SK-N-SH (cell line): ENCODE measurements around the gene NYNRIN. TPM values are rescaled to one million over a fixed set of nuclear protein-coding genes. Genes with fewer than 3 reads are reported as not detected.

ENCODE experiments used
- CTCF ChIA-PET: fragments of 300-600, 350-600 bp; formaldehyde crosslinking; extraction: SDS; loops from one replicate; lab custom pipeline; 2021; lab: Yijun Ruan, JAX
- POLR2A ChIA-PET: fragments of 350-600 bp; sonication (Branson Sonifier 250); formaldehyde crosslinking; extraction: SDS; loops from one replicate; lab custom pipeline; 2020; ENCODE audit warnings: antibody characterized with exemption, inconsistent platforms; lab: Yijun Ruan, JAX
- DNase-seq: peaks from one replicate; pipeline ENCODE4 v3.0.0; 2012
- H2AFZ ChIP-seq: fragments of 200-600 bp; sonication (generic); 2 replicates; pipeline ENCODE4 v1.8.1; 2016; ENCODE audit warnings: antibody characterized with exemption, mild to moderate bottlenecking, low read depth
- H3F3A ChIP-seq: fragments of 200-600 bp; sonication (generic); replicated peaks from 2 replicates; pipeline ENCODE3; 2016; ENCODE audit warnings: antibody characterized with exemption, mild to moderate bottlenecking; ENCODE audit not compliant: insufficient read depth
- H3K27ac ChIP-seq, 2 experiments: fragments of 200-500 bp in 1 of 2; fragments of 200-600 bp in 1 of 2; sonication (Bioruptor generic) in 1 of 2; sonication (generic), shearing (Covaris generic) in 1 of 2; 2 replicates each; pipeline versions ENCODE4 v1.5.1 to v1.6.1; 2014 to 2016; ENCODE audit warnings: low read depth in 2 of 2, inconsistent platforms in 1 of 2, low read length in 1 of 2, mild to moderate bottlenecking in 1 of 2, mixed read lengths in 1 of 2
- H3K27me3 ChIP-seq: fragments of 200-600 bp; sonication (generic), shearing (Covaris generic); 2 replicates; pipeline ENCODE4 v1.6.1; 2016; ENCODE audit warnings: mixed run types; ENCODE audit not compliant: insufficient read depth
- H3K36me3 ChIP-seq, 2 experiments: fragments of 200-500 bp in 1 of 2; fragments of 200-600 bp in 1 of 2; sonication (Bioruptor generic) in 1 of 2; sonication (generic) in 1 of 2; replicated peaks in 1 of 2; 2 replicates each; pipeline versions ENCODE3 to v1.5.1; 2014 to 2016; ENCODE audit warnings: low read length in 1 of 2, mild to moderate bottlenecking in 1 of 2; ENCODE audit not compliant: insufficient read depth in 2 of 2, control insufficient read depth in 1 of 2
- H3K4me1 ChIP-seq, 2 experiments: fragments of 200-500 bp in 1 of 2; fragments of 200-600 bp in 1 of 2; sonication (Bioruptor generic) in 1 of 2; sonication (generic), shearing (Covaris generic) in 1 of 2; 2 replicates each; pipeline versions ENCODE4 v1.5.1 to v1.6.1; 2014 to 2016; ENCODE audit warnings: low read depth in 1 of 2, low read length in 1 of 2, mixed run types in 1 of 2; ENCODE audit not compliant: insufficient read depth in 2 of 2, control insufficient read depth in 1 of 2
- H3K4me2 ChIP-seq: fragments of 200-600 bp; sonication (generic), shearing (Covaris generic); 2 replicates; pipeline ENCODE4 v1.6.1; 2017; ENCODE audit warnings: mixed run types
- H3K4me3 ChIP-seq, 2 experiments: fragments of 200-500 bp in 1 of 2; fragments of 200-600 bp in 1 of 2; sonication (Bioruptor generic) in 1 of 2; sonication (generic), shearing (Covaris generic) in 1 of 2; 2 replicates each; pipeline versions ENCODE4 v1.5.1 to v1.8.1; 2014 to 2016; ENCODE audit warnings: low read depth in 2 of 2, inconsistent platforms in 1 of 2, low read length in 1 of 2, mild to moderate bottlenecking in 1 of 2, mixed read lengths in 1 of 2, moderate library complexity in 1 of 2
- H3K79me2 ChIP-seq: fragments of 200-600 bp; sonication (generic); 2 replicates; pipeline ENCODE4 v1.8.1; 2017; ENCODE audit warnings: mild to moderate bottlenecking; ENCODE audit not compliant: insufficient read depth
- H3K9ac ChIP-seq: fragments of 200-600 bp; sonication (generic); 2 replicates; pipeline ENCODE4 v1.6.1; 2017; ENCODE audit warnings: mixed run types
- H3K9me2 ChIP-seq: fragments of 200-600 bp; sonication (generic); 2 replicates; pipeline ENCODE4 v1.6.1; 2017; ENCODE audit warnings: mixed run types
- H3K9me3 ChIP-seq: fragments of 200-600 bp; sonication (generic); 2 replicates; pipeline ENCODE4 v1.6.1; 2017; ENCODE audit warnings: mixed run types, mild to moderate bottlenecking, moderate library complexity
- H4K20me1 ChIP-seq: fragments of 200-600 bp; sonication (generic); 2 replicates; pipeline ENCODE4 v1.6.1; 2017; ENCODE audit warnings: mild to moderate bottlenecking, mixed run types; ENCODE audit not compliant: insufficient read depth
- CHD2 ChIP-seq: fragments of 150-350 bp; IDR thresholded peaks from 2 replicates; pipeline ENCODE4 v1.6.1; 2018; ENCODE audit warnings: low read length; ENCODE audit not compliant: partially characterized antibody
- EP300 ChIP-seq, 2 experiments: IDR thresholded peaks; 2 replicates each; pipeline versions ENCODE4 v1.4.0 to v1.6.1; 2012; ENCODE audit warnings: borderline replicate concordance in 1 of 2, low read depth in 1 of 2, low read length in 1 of 2
- FOXM1 ChIP-seq: IDR thresholded peaks from 2 replicates; pipeline ENCODE4 v1.4.0; 2012; ENCODE audit warnings: low read depth, mild to moderate bottlenecking
- JUND ChIP-seq: IDR thresholded peaks from 2 replicates; pipeline ENCODE4 v1.4.0; 2012
- MXI1 ChIP-seq: IDR thresholded peaks from 2 replicates; pipeline ENCODE4 v1.6.1; 2012; ENCODE audit warnings: mild to moderate bottlenecking, low read depth, low read length, improper control_type of control experiment
- POLR2AphosphoS5 ChIP-seq: IDR thresholded peaks from 2 replicates; pipeline ENCODE4 v1.6.1; 2012; ENCODE audit warnings: low read depth, low read length
- RAD21 ChIP-seq: IDR thresholded peaks from 2 replicates; pipeline ENCODE4 v1.6.1; 2012; ENCODE audit warnings: mild to moderate bottlenecking, low read length
- RCOR1 ChIP-seq: fragments of 150-350 bp; IDR thresholded peaks from 2 replicates; pipeline ENCODE4 v1.6.1; 2017; ENCODE audit warnings: antibody characterized with exemption, low read length
- SMC3 ChIP-seq: IDR thresholded peaks from 2 replicates; pipeline ENCODE4 v1.6.1; 2012; ENCODE audit warnings: low read depth, low read length, improper control_type of control experiment
- YY1 ChIP-seq: IDR thresholded peaks from 2 replicates; pipeline ENCODE4 v1.4.0; 2012; ENCODE audit warnings: low read depth, mild to moderate bottlenecking
- WGBS: methylation state at CpG from one replicate; pipeline ENCODE4 v1.1.6; 2017; ENCODE audit warnings: low lambda C conversion rate; 5-methylcytosine and 5-hydroxymethylcytosine counted together
- polyA plus RNA-seq, 3 experiments: library from polyadenylated mRNA; depleted of rRNA; stranded (reverse); fragments of >200 nt; gene quantifications; 2 replicates each; pipeline ENCODE4 v1.2.3, GENCODE V29; 2012
- TF ChIP-seq, protein P1 (sequence below): fragments of 200-600 bp; sonication (generic); IDR thresholded peaks from 2 replicates; pipeline ENCODE4 v1.6.1; 2017; ENCODE audit warnings: antibody characterized with exemption, mild to moderate bottlenecking, moderate library complexity
- TF ChIP-seq, protein P2 (sequence below): IDR thresholded peaks from 2 replicates; pipeline ENCODE4 v1.4.0; 2012; ENCODE audit warnings: low read depth, borderline replicate concordance

NYNRIN gene
- polyA plus RNA-seq, 1 of the 3 experiments (the other 2 are of a cell fraction), result 4.8 TPM

DNA sequence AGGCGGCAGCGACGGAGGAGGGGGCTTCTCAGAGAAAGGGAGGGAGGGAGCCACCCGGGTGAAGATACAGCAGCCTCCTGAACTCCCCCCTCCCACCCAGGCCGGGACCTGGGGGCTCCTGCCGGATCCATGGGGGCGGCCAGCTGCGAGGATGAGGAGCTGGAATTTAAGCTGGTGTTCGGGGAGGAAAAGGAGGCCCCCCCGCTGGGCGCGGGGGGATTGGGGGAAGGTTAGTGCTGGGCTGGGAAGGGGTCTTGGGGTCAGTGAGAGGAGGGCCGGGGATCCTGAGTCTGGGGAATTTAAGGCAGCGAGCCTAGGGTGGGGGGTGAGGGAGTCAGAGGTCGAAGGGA, 30.6 kb upstream of the NYNRIN start:
- 7% methylated on average over 15 of the region's 15 CpGs for whole genome bisulfite sequencing
- H4K20me1 ChIP-seq, result no peaks in the 10 kb centered on the region
- H3K27ac ChIP-seq, result peak overlapping the region; percentile 61 to 91
- H3K4me3 ChIP-seq, result peak overlapping the region; percentile 85 to 86
- no peaks in the 10 kb centered on the region for H3K79me2 ChIP-seq
- H3K36me3 ChIP-seq, result peaks cover 0 to 6% of the 10 kb centered on the region in 2 experiments
- CTCF ChIA-PET, result interaction anchor here (0.7 to 6.2 kb wide), 8 partner anchors 9 to 68 kb away, joined by 3 to 44 read pairs (median 6); partner anchors contain the start of genes KHNYN and NYNRIN
- H3F3A ChIP-seq, result peaks cover 23% of the 10 kb centered on the region
- POLR2A ChIA-PET, result interaction anchor here (0.7 to 1.4 kb wide), 4 partner anchors 10 to 62 kb away, joined by 3 to 9 read pairs (median 6); partner anchors contain the start of genes CBLN3, KHNYN and NYNRIN
- H3K4me1 ChIP-seq, result peaks cover 14 to 30% of the 10 kb centered on the region in 2 experiments; a peak in 3 of 4 replicates
- DNase-seq, result no peak
- H3K9me3 ChIP-seq, result no peaks in the 10 kb centered on the region
- H2AFZ ChIP-seq, result peak overlapping the region; percentile 97
- no peaks in the 10 kb centered on the region for H3K27me3 ChIP-seq
- H3K9ac ChIP-seq, result peak overlapping the region; percentile 93
- H3K9me2 ChIP-seq, result no peaks in the 10 kb centered on the region
- TF ChIP-seq RAD21, result no peak
- TF ChIP-seq, protein P1, sequence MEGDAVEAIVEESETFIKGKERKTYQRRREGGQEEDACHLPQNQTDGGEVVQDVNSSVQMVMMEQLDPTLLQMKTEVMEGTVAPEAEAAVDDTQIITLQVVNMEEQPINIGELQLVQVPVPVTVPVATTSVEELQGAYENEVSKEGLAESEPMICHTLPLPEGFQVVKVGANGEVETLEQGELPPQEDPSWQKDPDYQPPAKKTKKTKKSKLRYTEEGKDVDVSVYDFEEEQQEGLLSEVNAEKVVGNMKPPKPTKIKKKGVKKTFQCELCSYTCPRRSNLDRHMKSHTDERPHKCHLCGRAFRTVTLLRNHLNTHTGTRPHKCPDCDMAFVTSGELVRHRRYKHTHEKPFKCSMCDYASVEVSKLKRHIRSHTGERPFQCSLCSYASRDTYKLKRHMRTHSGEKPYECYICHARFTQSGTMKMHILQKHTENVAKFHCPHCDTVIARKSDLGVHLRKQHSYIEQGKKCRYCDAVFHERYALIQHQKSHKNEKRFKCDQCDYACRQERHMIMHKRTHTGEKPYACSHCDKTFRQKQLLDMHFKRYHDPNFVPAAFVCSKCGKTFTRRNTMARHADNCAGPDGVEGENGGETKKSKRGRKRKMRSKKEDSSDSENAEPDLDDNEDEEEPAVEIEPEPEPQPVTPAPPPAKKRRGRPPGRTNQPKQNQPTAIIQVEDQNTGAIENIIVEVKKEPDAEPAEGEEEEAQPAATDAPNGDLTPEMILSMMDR, result no peak
- no peak for TF ChIP-seq YY1
- no peak for TF ChIP-seq POLR2AphosphoS5
- TF ChIP-seq FOXM1, result no peak
- no peak for TF ChIP-seq RCOR1
- TF ChIP-seq, protein P2, sequence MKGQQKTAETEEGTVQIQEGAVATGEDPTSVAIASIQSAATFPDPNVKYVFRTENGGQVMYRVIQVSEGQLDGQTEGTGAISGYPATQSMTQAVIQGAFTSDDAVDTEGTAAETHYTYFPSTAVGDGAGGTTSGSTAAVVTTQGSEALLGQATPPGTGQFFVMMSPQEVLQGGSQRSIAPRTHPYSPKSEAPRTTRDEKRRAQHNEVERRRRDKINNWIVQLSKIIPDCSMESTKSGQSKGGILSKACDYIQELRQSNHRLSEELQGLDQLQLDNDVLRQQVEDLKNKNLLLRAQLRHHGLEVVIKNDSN, result no peak
- no peak for TF ChIP-seq JUND
- peak overlapping the region; percentile 100 for H3K4me2 ChIP-seq

DNA sequence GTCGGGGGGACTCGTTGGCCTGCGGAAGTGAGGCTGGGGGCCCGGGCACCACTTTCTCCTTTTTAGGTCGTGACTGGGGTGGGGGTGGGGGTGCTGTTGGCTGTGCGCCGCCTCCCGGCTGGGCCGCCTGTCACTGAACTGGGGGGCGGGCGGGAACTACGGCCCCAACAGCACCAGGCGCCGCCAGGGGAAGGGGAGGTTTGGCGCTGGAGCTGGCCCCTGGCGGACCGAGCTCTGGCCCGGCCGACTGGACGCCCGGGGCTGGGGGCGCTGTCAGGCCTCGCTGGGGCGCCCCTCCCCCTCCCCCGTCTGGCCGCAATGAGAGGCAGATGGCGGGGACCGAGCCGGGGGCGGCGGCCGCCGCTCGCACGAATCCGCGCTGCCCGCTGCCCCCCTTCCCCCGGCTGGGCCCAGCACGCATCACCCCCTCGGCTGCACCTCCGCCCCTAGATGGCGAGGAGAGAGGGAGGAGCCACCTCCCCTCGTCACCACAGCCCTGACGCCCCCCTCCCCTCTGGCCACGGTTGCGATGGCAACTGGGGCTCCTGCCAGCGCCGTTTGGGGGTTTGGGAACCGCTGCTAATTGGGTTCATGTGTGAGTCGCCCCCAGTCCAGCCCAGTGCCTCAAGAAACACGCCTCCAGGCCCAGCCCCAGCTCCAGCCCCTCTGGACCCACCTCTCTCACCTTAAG, 30.1 kb upstream of the NYNRIN start:
- H3F3A ChIP-seq, result peaks cover 23% of the 10 kb centered on the region
- H3K27me3 ChIP-seq, result no peaks in the 10 kb centered on the region
- 14% methylated on average over 9 of the region's 52 CpGs for WGBS
- H3K9me2 ChIP-seq, result no peaks in the 10 kb centered on the region
- peak overlapping the region; percentile 85 to 86 for H3K4me3 ChIP-seq
- peak overlapping the region; percentile 100 for H3K4me2 ChIP-seq
- peak; percentile 39 for TF ChIP-seq CHD2
- TF ChIP-seq EP300 (IDR thresholded peaks at IDR 0.05; ENCODE audit: borderline replicate concordance in 1 of 2, low read depth in 1 of 2, low read length in 1 of 2), result 0 out of 4 replicates have a peak, but pooled peaks of 1 of the 2 experiments have one; percentile 10
- peak; percentile 58; the same call in 1 of the 2 replicates for TF ChIP-seq MXI1
- no peak for TF ChIP-seq SMC3
- H3K9me3 ChIP-seq, result no peaks in the 10 kb centered on the region
- H3K27ac ChIP-seq, result peak overlapping the region; percentile 61 to 91; a peak in 3 of 4 replicates
- peaks cover 0 to 10% of the 10 kb centered on the region in 2 experiments for H3K36me3 ChIP-seq
- ChIA-PET CTCF (interaction anchor here (0.7 to 6.2 kb wide), 9 partner anchors 9 to 67 kb away, joined by 3 to 44 read pairs (median 5); partner anchors contain the start of genes KHNYN and NYNRIN), POLR2A (interaction anchor here (1.3 to 1.4 kb wide), 3 partner anchors 9 to 61 kb away, joined by 4 to 9 read pairs (median 7); partner anchors contain the start of genes CBLN3, KHNYN and NYNRIN)
- peak overlapping the region; percentile 93 for H3K9ac ChIP-seq
- H3K4me1 ChIP-seq, result peaks cover 14 to 30% of the 10 kb centered on the region in 2 experiments; a peak in 3 of 4 replicates
- H3K79me2 ChIP-seq, result no peaks in the 10 kb centered on the region
- H4K20me1 ChIP-seq, result no peaks in the 10 kb centered on the region
- peak overlapping the region; percentile 68 for H2AFZ ChIP-seq
- DNase-seq, result peak; percentile 94
